Heart right ventricle (tissue), 16 donors: Measurements from ENCODE around the gene GALNTL6. TPM values are rescaled to one million over a fixed set of nuclear protein-coding genes. Genes with fewer than 3 reads are reported as not detected.

Experiments used
- ATAC-seq, 8 donors: fragments of 200-7000 bp; cut with Tn5 transposase; one replicate each; pipeline ENCODE4 v1.9.1; 2020; ENCODE audit warnings: mild to moderate bottlenecking in 8 of 8, moderate library complexity in 8 of 8, moderate number of reproducible peaks in 1 of 8
- DNase-seq, 2 donors: peaks; one replicate each; pipeline ENCODE4 v3.0.0-alpha.2; 2020
- H3K27ac ChIP-seq, 10 donors: fragments of 200-600 bp; sonication (generic) in 2 of 10; one replicate each; pipeline versions ENCODE4 v1.5.0 to v1.8.0; 2020 to 2022; ENCODE audit warnings: mild to moderate bottlenecking in 3 of 10
- H3K27me3 ChIP-seq, 7 donors: fragments of 200-600 bp; one replicate each; pipeline ENCODE4 v1.8.0; 2021 to 2022; ENCODE audit warnings: mild to moderate bottlenecking in 2 of 7
- H3K36me3 ChIP-seq, 9 donors: fragments of 200-600 bp; sonication (generic) in 1 of 9; one replicate each; pipeline versions ENCODE4 v1.5.0 to v1.8.0; 2020 to 2022; ENCODE audit warnings: mild to moderate bottlenecking in 2 of 9
- H3K4me1 ChIP-seq, 9 donors: fragments of 200-600 bp; sonication (generic) in 1 of 9; one replicate each; pipeline versions ENCODE4 v1.5.0 to v1.8.0; 2020 to 2022; ENCODE audit warnings: mild to moderate bottlenecking in 4 of 9
- H3K4me3 ChIP-seq, 10 donors: fragments of 200-600 bp; sonication (generic) in 2 of 10; one replicate each; pipeline versions ENCODE4 v1.5.0 to v1.8.0; 2020 to 2022; ENCODE audit warnings: mild to moderate bottlenecking in 7 of 10, moderate library complexity in 2 of 10
- H3K9me3 ChIP-seq, 11 donors: fragments of 200-600 bp in 10 of 11; sonication (generic) in 2 of 11; one replicate each; pipeline versions ENCODE4 v1.5.0 to v1.8.0; 2013 to 2022; ENCODE audit warnings: mild to moderate bottlenecking in 2 of 11, control low read depth in 1 of 11, moderate library complexity in 1 of 11
- CTCF ChIP-seq, 9 donors: fragments of 200-600 bp; sonication (generic) in 2 of 9; IDR thresholded peaks; one replicate each; pipeline versions ENCODE4 v1.5.0 to v1.8.0; 2021 to 2022; ENCODE audit warnings: antibody characterized with exemption in 9 of 9, mild to moderate bottlenecking in 5 of 9, moderate library complexity in 1 of 9
- WGBS, 2 donors: extraction: QIAGEN DNeasy Blood & Tissue Kit; methylation state at CpG; one replicate each; pipeline ENCODE4 v1.1.7; 2013; ENCODE audit warnings: inconsistent platforms in 1 of 2; 5-methylcytosine and 5-hydroxymethylcytosine counted together
- intact Hi-C, 10 donors: fragments of 100-400 bp; cut with DNase I; formaldehyde crosslinking; loops; one replicate each; pipeline versions ENCODE4 v1.11.1 to v1.14.2; 2022
- polyA plus RNA-seq, 2 donors: library from polyadenylated mRNA; stranded (reverse); fragments of 200-250 nt; gene quantifications; one replicate each; pipeline ENCODE4 v1.2.3, GENCODE V29; 2013
- total RNA-seq, 10 donors: library from RNA; stranded (reverse); fragmentation: NEBNext Ultra II Directional in 3 of 10; extraction: Animal tissue kit (Norgen Biotek cat#: 25700) in 3 of 10; gene quantifications; one replicate each; pipeline versions ENCODE4 v1.2.1 to v1.2.4, GENCODE V29; 2021 to 2023
- donor health status: Arrhythmogenic right ventricular cardiomyopathy.
- donor health status: ischemic (EF 13 %, LVEDD 7.1; RV severe dilation, severe dysfunction).
- donor health status: healthy with polysubstance abuse.
- donor health status: DM: no; HTN: yes; CAD: no.
- donor health status: DM: no; HTN: no; CAD: no.
- donor health status: ischemic (EF 25% LVEDD 6.9; RV normal size, moderate dysfunction).
- donor health status: ischemic (EF 25% LVEDD 5.7; RV mildly dilated, moderate dysfunction).
- donor health status: healthy.
- donor health status: DM: yes; HTN: yes; CAD: no.
- donor health status: Ischemic cardiomyopathy.
- donor health status: ischemic (EF 35%, LVEDD 5.7; RV mildly dilated, moderate dysfunction).
- donor health status: nonischemic (EF 11% LVEDD 7.7; RV severe dilation, severe dysfunction).
- donor health status: DM: yes; HTN: yes; CAD: no.
- donor health status: PGD.
- donor health status: ischemic (EF 29% LVEDD 5.4; RV normal size, mild dysfunction).
- donor health status: nonischemic (EF 23%, LVEDD 6.1; RV moderate dilation, normal function).

The GALNTL6 gene
- total and polyA plus RNA-seq, 12 donors = 0.14 to 2.6 (median 0.49) TPM; not detected in 6

- DNase-seq (no peak), ATAC-seq (no peak)
- Histone ChIP-seq H3K36me3 (no peaks in the 10 kb centered on the region), H3K4me1 (no peaks in the 10 kb centered on the region), H3K9me3 (no peaks in the 10 kb centered on the region), H3K27me3 (no peaks in the 10 kb centered on the region), H3K27ac (no peak overlapping the region), H3K4me3 (no peak overlapping the region)
- no peak for TF ChIP-seq CTCF (IDR thresholded peaks at IDR 0.05)
- WGBS, 2 donors = 81 to 93% methylated on average over 4 of the region's 4 CpGs
- intact Hi-C loops = no loop called here
Measured at GRCh38 chr4:172842779-172843178, 1029.6 kb downstream of the GALNTL6 start.

GRCh38 chr4:172843192-172843591 lies 1030.0 kb downstream of the GALNTL6 start:
- WGBS, 2 donors = 65 to 83% methylated on average over 4 of the region's 4 CpGs
- no peak for DNase-seq
- H3K4me3 ChIP-seq = no peak overlapping the region
- no peak for TF ChIP-seq CTCF (IDR thresholded peaks at IDR 0.05)
- ATAC-seq = no peak
- intact Hi-C loops = no loop called here
- H3K27me3 ChIP-seq = no peaks in the 10 kb centered on the region
- no peaks in the 10 kb centered on the region for H3K4me1 ChIP-seq
- no peaks in the 10 kb centered on the region for H3K9me3 ChIP-seq
- no peaks in the 10 kb centered on the region for H3K36me3 ChIP-seq
- no peak overlapping the region for H3K27ac ChIP-seq

GRCh38 chr4:172844556-172844955 lies 1031.4 kb downstream of the GALNTL6 start:
- DNase-seq (no peak), ATAC-seq (no peak)
- Histone ChIP-seq H3K4me1 (no peaks in the 10 kb centered on the region), H3K27ac (no peak overlapping the region), H3K27me3 (no peaks in the 10 kb centered on the region), H3K4me3 (no peak overlapping the region), H3K9me3 (no peaks in the 10 kb centered on the region), H3K36me3 (no peaks in the 10 kb centered on the region)
- WGBS, 2 donors = 89% methylated on average over 4 of the region's 4 CpGs
- no peak for TF ChIP-seq CTCF (IDR thresholded peaks at IDR 0.05)
- intact Hi-C loops = no loop called here

- Histone ChIP-seq H3K27me3 (no peaks in the 10 kb centered on the region), H3K27ac (no peak overlapping the region), H3K9me3 (no peaks in the 10 kb centered on the region), H3K4me1 (no peaks in the 10 kb centered on the region), H3K36me3 (no peaks in the 10 kb centered on the region), H3K4me3 (no peak overlapping the region)
- 54 to 61% methylated on average over 3 of the region's 3 CpGs for WGBS, 2 donors
- no peak for TF ChIP-seq CTCF (IDR thresholded peaks at IDR 0.05)
- ATAC-seq = no peak
- intact Hi-C loops = no loop called here
- no peak for DNase-seq
Measured at GRCh38 chr4:172845281-172845680, 1032.1 kb downstream of the GALNTL6 start.

GRCh38 chr4:172850838-172851237 lies 1037.6 kb downstream of the GALNTL6 start:
- Histone ChIP-seq H3K27me3 (no peaks in the 10 kb centered on the region), H3K4me3 (no peak overlapping the region), H3K27ac (no peak overlapping the region), H3K4me1 (no peaks in the 10 kb centered on the region), H3K36me3 (no peaks in the 10 kb centered on the region), H3K9me3 (no peaks in the 10 kb centered on the region)
- TF ChIP-seq CTCF (IDR thresholded peaks at IDR 0.05) = no peak
- intact Hi-C loops = no loop called here
- 37 to 38% methylated on average over 1 of the region's 1 CpG for WGBS, 2 donors
- DNase-seq = no peak
- no peak for ATAC-seq
